Activated CD4-positive, alpha-beta T cell treated with anti-CD3 and anti-CD28 coated beads, Interleukin-2, amount 50 U/mL, for 1 hour (primary cell): ENCODE data around the gene OXER1.

Experiments
- DNase-seq: peaks from one replicate; pipeline ENCODE4 v3.0.0-alpha.2; 2020

OXER1 gene

GRCh38 chr2:42764096-42764495, at the start of gene OXER1:
Gene OXER1, minus strand, starts transcription at chr2:42764135. Its CDS starts 73 bp downstream, at chr2:42764062.
- no peak for DNase-seq

GRCh38 chr2:42812899-42813479, 49.1 kb upstream of the OXER1 start:
- DNase-seq: no peak

GRCh38 chr2:42810971-42811811, 47.3 kb upstream of the OXER1 start:
- peak; percentile 41 for DNase-seq

GRCh38 chr2:42810121-42810970, 46.4 kb upstream of the OXER1 start:
- peak; percentile 96 for DNase-seq

- peak; percentile 61 for DNase-seq
These were observed 45.8 kb upstream of the OXER1 start for GRCh38 chr2:42809819-42810120.

GRCh38 chr2:42809131-42809818, 45.3 kb upstream of the OXER1 start:
- no peak for DNase-seq

- no peak for DNase-seq
These were observed 44.4 kb upstream of the OXER1 start for GRCh38 chr2:42808301-42808700.

- DNase-seq: no peak
These were observed 42.9 kb upstream of the OXER1 start for GRCh38 chr2:42806786-42807185.

- DNase-seq: no peak
These were observed 41.0 kb upstream of the OXER1 start for GRCh38 chr2:42804891-42805290.

GRCh38 chr2:42804338-42804737, 40.4 kb upstream of the OXER1 start:
- no peak for DNase-seq

- DNase-seq: no peak
These were observed 38.2 kb upstream of the OXER1 start for GRCh38 chr2:42802150-42802549.

- DNase-seq: no peak
These were observed 37.4 kb upstream of the OXER1 start for GRCh38 chr2:42801381-42801780.

- DNase-seq: no peak
These were observed 37.0 kb upstream of the OXER1 start for GRCh38 chr2:42800981-42801380.

GRCh38 chr2:42800461-42800962, 36.6 kb upstream of the OXER1 start:
- DNase-seq: no peak

- DNase-seq: no peak
These were observed 35.9 kb upstream of the OXER1 start for GRCh38 chr2:42799881-42800280.

GRCh38 chr2:42797281-42797680, 33.3 kb upstream of the OXER1 start:
- DNase-seq: no peak

GRCh38 chr2:42796427-42797248, 32.7 kb upstream of the OXER1 start:
- no peak for DNase-seq

GRCh38 chr2:42795841-42796301, 31.9 kb upstream of the OXER1 start:
- DNase-seq: no peak

GRCh38 chr2:42795275-42795674, 31.3 kb upstream of the OXER1 start:
- DNase-seq: no peak

GRCh38 chr2:42794271-42795046, 30.5 kb upstream of the OXER1 start:
- DNase-seq: no peak
